PC-3 (cell line): ENCODE measurements around the gene DCTN5.

Source experiments
- EZH2 ChIP-seq: fragments of 300-600 bp; sonication (generic); IDR thresholded peaks from one replicate; pipeline ENCODE4 v1.6.1; 2017; ENCODE audit warnings: antibody characterized with exemption, mild to moderate bottlenecking, low read length; ENCODE audit not compliant: unreplicated experiment
- EZH2phosphoT487 ChIP-seq: fragments of 300-600 bp; sonication (generic); IDR thresholded peaks from 2 replicates; pipeline ENCODE4 v1.6.1; 2018; ENCODE audit warnings: mild to moderate bottlenecking, antibody characterized with exemption, low read length, borderline replicate concordance
- TF ChIP-seq, protein P1 (sequence below): fragments of 300-600 bp; sonication (generic); conservative IDR thresholded peaks from 2 replicates; pipeline ENCODE4 v1.5.1; 2017; ENCODE audit warnings: antibody characterized with exemption, low read depth, mild to moderate bottlenecking, low read length

DNA sequence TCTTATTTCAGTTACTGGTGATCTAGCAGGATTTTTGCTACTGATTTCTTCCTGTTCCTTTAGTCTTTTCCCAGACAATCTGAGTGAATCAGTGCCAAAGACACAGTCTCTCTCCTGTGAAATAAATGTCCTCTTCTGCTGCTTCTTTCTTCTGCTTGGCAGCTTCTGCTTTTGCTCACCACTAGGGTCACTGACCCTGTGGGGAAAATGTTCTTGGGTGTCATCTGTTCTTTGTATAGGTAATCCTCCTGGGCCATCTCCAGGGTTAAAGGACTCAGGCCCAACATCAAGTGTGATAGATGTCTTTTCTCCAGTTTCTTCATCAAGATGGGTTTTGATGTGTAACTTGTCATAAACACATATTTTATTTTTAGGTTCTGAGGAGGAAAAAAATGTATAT lies 5.3 kb upstream of the DCTN5 start:
- TF ChIP-seq, protein P1, sequence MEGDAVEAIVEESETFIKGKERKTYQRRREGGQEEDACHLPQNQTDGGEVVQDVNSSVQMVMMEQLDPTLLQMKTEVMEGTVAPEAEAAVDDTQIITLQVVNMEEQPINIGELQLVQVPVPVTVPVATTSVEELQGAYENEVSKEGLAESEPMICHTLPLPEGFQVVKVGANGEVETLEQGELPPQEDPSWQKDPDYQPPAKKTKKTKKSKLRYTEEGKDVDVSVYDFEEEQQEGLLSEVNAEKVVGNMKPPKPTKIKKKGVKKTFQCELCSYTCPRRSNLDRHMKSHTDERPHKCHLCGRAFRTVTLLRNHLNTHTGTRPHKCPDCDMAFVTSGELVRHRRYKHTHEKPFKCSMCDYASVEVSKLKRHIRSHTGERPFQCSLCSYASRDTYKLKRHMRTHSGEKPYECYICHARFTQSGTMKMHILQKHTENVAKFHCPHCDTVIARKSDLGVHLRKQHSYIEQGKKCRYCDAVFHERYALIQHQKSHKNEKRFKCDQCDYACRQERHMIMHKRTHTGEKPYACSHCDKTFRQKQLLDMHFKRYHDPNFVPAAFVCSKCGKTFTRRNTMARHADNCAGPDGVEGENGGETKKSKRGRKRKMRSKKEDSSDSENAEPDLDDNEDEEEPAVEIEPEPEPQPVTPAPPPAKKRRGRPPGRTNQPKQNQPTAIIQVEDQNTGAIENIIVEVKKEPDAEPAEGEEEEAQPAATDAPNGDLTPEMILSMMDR = no peak
- no peak for TF ChIP-seq EZH2
- no peak for TF ChIP-seq EZH2phosphoT487
